ENCODE results near the gene MYOCOS. TPM values are rescaled to one million over a fixed set of nuclear protein-coding genes. Genes with fewer than 3 reads are reported as not detected.
"Not testable (repeated sequence)": the region's sequence is repeated elsewhere in the genome, so short reads cannot be mapped to it uniquely, and the experiment has no call there.

MYOCOS gene
- total RNA-seq, 1 experiment from 2014 or later = not detected

DNA sequence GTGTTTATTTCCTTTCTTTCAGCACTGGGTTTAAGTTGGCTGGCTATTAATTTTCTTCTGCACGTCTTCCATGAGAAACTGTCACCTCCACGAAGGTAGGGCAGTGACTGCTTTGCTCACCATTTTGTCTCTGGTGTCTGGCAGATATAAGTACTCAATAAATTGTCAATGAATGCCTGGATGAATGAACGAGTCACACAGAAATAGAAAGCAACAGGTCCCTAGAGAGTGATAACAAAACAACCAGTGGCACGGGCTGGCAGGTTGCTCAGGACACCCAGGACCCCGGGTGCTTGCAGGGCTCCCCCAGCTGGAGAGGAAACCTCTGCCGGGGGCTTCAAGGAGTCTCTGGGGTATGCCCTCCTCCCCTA is 33.7 kb downstream of the MYOCOS start:
- Histone ChIP-seq H3K9ac (ENCODE audit: low read length) (no peak overlapping the region), H4K20me1 (ENCODE audit: low read length) (no peaks in the 10 kb centered on the region), H3K9me2 (replicated peaks; ENCODE audit: low read length) (no peaks in the 10 kb centered on the region), H3K36me3 (ENCODE audit: low read depth, low read length) (no peaks in the 10 kb centered on the region), H3K4me2 (ENCODE audit: low read length) (no peak overlapping the region), H3K27ac (ENCODE audit: low read length) (no peak overlapping the region), H3K9me3 (ENCODE audit: low read length) (no peaks in the 10 kb centered on the region), H3K4me1 (ENCODE audit: insufficient read depth, low read length) (peaks cover 12% of the 10 kb centered on the region), H3K27me3 (ENCODE audit: low read length) (peaks cover 30% of the 10 kb centered on the region), H3K79me2 (ENCODE audit: low read length) (no peaks in the 10 kb centered on the region), H3K4me3 (ENCODE audit: low read length) (no peak overlapping the region), H2AFZ (ENCODE audit: low read length) (no peak overlapping the region), H3F3A (ENCODE audit: low read length, unreplicated experiment) (no peaks in the 10 kb centered on the region)
- TF ChIP-seq EZH2 (IDR thresholded peaks at IDR 0.05; ENCODE audit: low read length, unreplicated experiment) (no peak), EZH2phosphoT487 (IDR thresholded peaks at IDR 0.05; ENCODE audit: borderline replicate concordance, low read length) (no peak)
- TF ChIP-seq, protein P1, sequence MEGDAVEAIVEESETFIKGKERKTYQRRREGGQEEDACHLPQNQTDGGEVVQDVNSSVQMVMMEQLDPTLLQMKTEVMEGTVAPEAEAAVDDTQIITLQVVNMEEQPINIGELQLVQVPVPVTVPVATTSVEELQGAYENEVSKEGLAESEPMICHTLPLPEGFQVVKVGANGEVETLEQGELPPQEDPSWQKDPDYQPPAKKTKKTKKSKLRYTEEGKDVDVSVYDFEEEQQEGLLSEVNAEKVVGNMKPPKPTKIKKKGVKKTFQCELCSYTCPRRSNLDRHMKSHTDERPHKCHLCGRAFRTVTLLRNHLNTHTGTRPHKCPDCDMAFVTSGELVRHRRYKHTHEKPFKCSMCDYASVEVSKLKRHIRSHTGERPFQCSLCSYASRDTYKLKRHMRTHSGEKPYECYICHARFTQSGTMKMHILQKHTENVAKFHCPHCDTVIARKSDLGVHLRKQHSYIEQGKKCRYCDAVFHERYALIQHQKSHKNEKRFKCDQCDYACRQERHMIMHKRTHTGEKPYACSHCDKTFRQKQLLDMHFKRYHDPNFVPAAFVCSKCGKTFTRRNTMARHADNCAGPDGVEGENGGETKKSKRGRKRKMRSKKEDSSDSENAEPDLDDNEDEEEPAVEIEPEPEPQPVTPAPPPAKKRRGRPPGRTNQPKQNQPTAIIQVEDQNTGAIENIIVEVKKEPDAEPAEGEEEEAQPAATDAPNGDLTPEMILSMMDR (conservative IDR thresholded peaks at IDR 0.05; ENCODE audit: low read depth, low read length) = peak; percentile 28; the same call in 1 of the 2 replicates
- DNase-seq (no peak), ATAC-seq (no peak)
- BruUV-seq (replicated peaks) = no TSS peak
- POLR2A ChIA-PET (ENCODE audit: unreplicated experiment) = no interaction called here
- CTCF ChIA-PET = no interaction called here
- intact Hi-C loops (cut with micrococcal nuclease) = no loop called here

- H3K4me1 ChIP-seq (ENCODE audit: insufficient read depth, low read length) = peaks cover 16% of the 10 kb centered on the region
- H3K4me3 ChIP-seq (ENCODE audit: low read length); ATAC-seq; BruUV-seq (replicated peaks); H3F3A ChIP-seq (ENCODE audit: low read length, unreplicated experiment); DNase-seq; H3K9ac ChIP-seq (ENCODE audit: low read length); H2AFZ ChIP-seq (ENCODE audit: low read length); H3K36me3 ChIP-seq (ENCODE audit: low read depth, low read length); intact Hi-C loops (cut with micrococcal nuclease); H3K9me2 ChIP-seq (replicated peaks; ENCODE audit: low read length); H4K20me1 ChIP-seq (ENCODE audit: low read length); H3K79me2 ChIP-seq (ENCODE audit: low read length); H3K4me2 ChIP-seq (ENCODE audit: low read length); POLR2A ChIA-PET (ENCODE audit: unreplicated experiment); H3K27ac ChIP-seq (ENCODE audit: low read length); H3K9me3 ChIP-seq (ENCODE audit: low read length): not testable (repeated sequence)
- CTCF ChIA-PET = interaction anchor here (0.5 kb wide), 1 partner anchor 12 kb away, joined by 4 read pairs; no protein-coding TSS in a partner anchor
- peaks cover 25% of the 10 kb centered on the region for H3K27me3 ChIP-seq (ENCODE audit: low read length)
Observed at GRCh38 chr1:171656206-171656605, 34.2 kb downstream of the MYOCOS start.

DNA sequence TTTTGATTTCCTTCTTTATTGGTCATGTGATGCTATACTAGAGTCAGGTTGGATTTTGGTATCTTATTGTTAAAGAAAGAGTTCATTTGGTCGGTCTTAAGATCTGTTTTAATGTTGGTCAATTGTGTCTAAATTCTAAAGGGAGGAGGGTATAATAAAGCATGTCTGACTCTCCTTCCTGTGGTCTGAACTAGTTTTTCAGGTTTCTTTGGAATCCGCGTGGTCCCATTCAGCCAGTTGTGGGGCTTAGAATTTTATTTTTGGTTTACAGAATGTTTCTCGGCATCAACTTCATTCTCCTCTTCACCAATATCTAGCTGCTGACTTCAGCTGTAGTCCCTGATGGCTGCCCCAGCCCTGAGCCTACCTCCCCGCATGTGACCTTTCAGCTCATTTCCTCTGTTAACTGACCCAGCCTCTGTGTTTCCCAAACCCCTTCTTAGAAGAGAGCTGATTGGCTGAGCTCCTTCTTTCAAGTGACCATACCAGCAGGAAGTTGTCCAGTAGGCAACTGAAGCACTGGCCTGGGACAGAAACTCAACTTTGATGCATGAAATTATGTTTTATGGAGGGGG is 39.1 kb downstream of the MYOCOS start:
- no peaks in the 10 kb centered on the region for H3K9me2 ChIP-seq (replicated peaks; ENCODE audit: low read length)
- H3K4me3 ChIP-seq (ENCODE audit: low read length) = no peak overlapping the region
- ATAC-seq (no peak), DNase-seq (peak; percentile 78)
- H3K27ac ChIP-seq (ENCODE audit: low read length) = no peak overlapping the region
- H3K4me1 ChIP-seq (ENCODE audit: insufficient read depth, low read length) = peaks cover 13% of the 10 kb centered on the region
- no peaks in the 10 kb centered on the region for H3K9me3 ChIP-seq (ENCODE audit: low read length)
- TF ChIP-seq EZH2 (IDR thresholded peaks at IDR 0.05; ENCODE audit: low read length, unreplicated experiment) (no peak), EZH2phosphoT487 (IDR thresholded peaks at IDR 0.05; ENCODE audit: borderline replicate concordance, low read length) (no peak)
- TF ChIP-seq, protein P1 (conservative IDR thresholded peaks at IDR 0.05; ENCODE audit: low read depth, low read length) = no peak
- peaks cover 32% of the 10 kb centered on the region for H3K27me3 ChIP-seq (ENCODE audit: low read length)
- H4K20me1 ChIP-seq (ENCODE audit: low read length) = no peaks in the 10 kb centered on the region
- H3K36me3 ChIP-seq (ENCODE audit: low read depth, low read length) = no peaks in the 10 kb centered on the region
- no TSS peak for BruUV-seq (replicated peaks)
- ChIA-PET POLR2A (ENCODE audit: unreplicated experiment) (interaction anchor here (0.7 kb wide), 1 partner anchor 348 kb away, joined by 4 read pairs; no protein-coding TSS in a partner anchor), CTCF (no interaction called here)
- H3K9ac ChIP-seq (ENCODE audit: low read length) = no peak overlapping the region
- H3F3A ChIP-seq (ENCODE audit: low read length, unreplicated experiment) = no peaks in the 10 kb centered on the region
- no peaks in the 10 kb centered on the region for H3K79me2 ChIP-seq (ENCODE audit: low read length)
- peak overlapping the region; percentile 39 for H2AFZ ChIP-seq (ENCODE audit: low read length)
- intact Hi-C loops (cut with micrococcal nuclease) = no loop called here
- peak overlapping the region; percentile 1; the same call in 1 of the 2 replicates for H3K4me2 ChIP-seq (ENCODE audit: low read length)
